Measurements from ENCODE around the gene SPECC1.

DNA sequence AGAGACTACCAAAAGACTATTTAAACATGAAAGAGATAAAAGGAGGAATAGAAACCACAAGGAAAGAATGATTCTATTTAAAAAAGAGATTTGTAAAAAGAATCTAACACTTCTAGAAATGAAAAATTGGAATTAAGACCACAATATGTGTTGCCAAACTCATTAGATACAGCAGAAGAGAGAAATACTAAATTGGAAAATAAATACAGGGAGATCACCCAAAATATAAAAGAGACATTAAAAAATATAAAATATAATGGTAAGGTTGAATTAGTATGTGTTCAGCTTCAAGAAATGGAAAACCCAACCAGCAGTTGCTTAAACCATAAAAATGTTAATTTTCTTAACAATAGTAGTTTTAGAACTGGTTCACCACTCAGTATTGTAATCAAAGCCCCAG, 297.8 kb downstream of the SPECC1 start:
- no peak for TF ChIP-seq EZH2 (IDR thresholded peaks at IDR 0.05; ENCODE audit: insufficient read depth, poor library complexity, severe bottlenecking)
- no peak for TF ChIP-seq EZH2phosphoT487 (IDR thresholded peaks at IDR 0.05; ENCODE audit: insufficient read depth, low read depth)

All from GM23248 (cell line).